H7 (cell line): ENCODE results near the gene ISL2. TPM values are rescaled to one million over a fixed set of nuclear protein-coding genes. Genes with fewer than 3 reads are reported as not detected.

Source experiments
- DNase-seq: peaks from one replicate; pipeline ENCODE4 v3.0.0; 2012
- H3K27me3 ChIP-seq: 2 replicates; pipeline ENCODE4 v1.6.0; 2011; ENCODE audit warnings: mild to moderate bottlenecking, low read length; ENCODE audit not compliant: control insufficient read depth, insufficient read depth
- H3K36me3 ChIP-seq: replicated peaks from 2 replicates; pipeline ENCODE4 v1.5.1; 2011; ENCODE audit warnings: low read length; ENCODE audit not compliant: control insufficient read depth, insufficient read depth
- H3K4me3 ChIP-seq: 2 replicates; pipeline ENCODE4 v1.5.1; 2011; ENCODE audit warnings: low read depth, mild to moderate bottlenecking, control low read depth, low read length, moderate library complexity; ENCODE audit not compliant: insufficient read depth
- total RNA-seq: library from RNA; depleted of rRNA; stranded (reverse); fragments of >200 nt; shearing (Covaris generic); gene quantifications from 2 replicates; pipeline ENCODE4 v1.2.3, GENCODE V29; 2014; rRNA removed

The ISL2 gene
- total RNA-seq, 1 experiment from 2014 or later, result not detected

DNA sequence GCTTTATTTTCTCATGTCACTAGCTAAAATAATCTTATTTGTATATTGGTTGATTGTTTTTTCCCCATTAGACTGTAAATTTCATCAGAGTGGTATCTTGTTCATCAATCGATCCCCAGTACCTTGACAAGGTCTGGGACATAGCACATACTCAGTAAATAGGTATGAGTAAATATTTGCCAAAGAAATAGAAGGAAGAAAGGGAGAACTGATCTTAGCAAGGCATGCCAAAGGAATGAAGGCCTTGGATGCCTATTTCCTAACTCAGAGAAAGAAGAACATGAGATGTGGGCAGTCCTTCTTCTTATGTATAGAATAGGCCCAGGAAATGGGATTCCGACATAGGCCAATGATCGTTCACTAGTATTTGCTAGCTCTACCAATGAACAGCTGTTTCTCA, 54.7 kb downstream of the ISL2 start:
- Histone ChIP-seq H3K36me3 (no peaks in the 10 kb centered on the region), H3K27me3 (no peaks in the 10 kb centered on the region), H3K4me3 (no peak overlapping the region)
- DNase-seq, result no peak

DNA sequence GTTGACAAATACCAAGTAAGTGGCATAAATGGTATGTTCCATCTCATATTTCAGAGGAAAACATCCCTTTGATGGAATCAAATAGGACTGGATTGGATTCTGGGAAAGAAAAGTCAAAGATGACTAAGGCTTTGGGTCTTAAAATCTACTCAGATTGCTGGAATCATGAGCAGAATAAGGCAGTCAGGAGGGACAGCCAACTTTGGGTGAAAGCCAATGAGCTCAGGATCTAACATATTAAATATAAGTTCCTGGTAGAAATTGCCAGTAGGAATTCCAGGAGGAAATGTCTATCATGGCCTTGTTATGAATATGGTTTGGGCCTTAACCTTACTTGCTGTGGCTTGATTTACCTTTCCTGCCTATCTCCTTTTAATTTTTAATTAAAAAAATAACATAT, 55.3 kb downstream of the ISL2 start:
- DNase-seq, result no peak
- no peaks in the 10 kb centered on the region for H3K36me3 ChIP-seq
- no peak overlapping the region for H3K4me3 ChIP-seq
- H3K27me3 ChIP-seq, result no peaks in the 10 kb centered on the region

Other genes with a start within 250 kb of the ISL2 start
- 124 and 147 TPM in 2 replicates for gene ETFA, start 25.3 kb upstream of the ISL2 start, total RNA-seq